K562 (cell line): ENCODE data around the gene BEST2. TPM values are rescaled to one million over a fixed set of nuclear protein-coding genes. Genes with fewer than 3 reads are reported as not detected.

ENCODE experiments used
- BRCA1 ChIP-seq, 2 experiments: fragments of 450-650 bp in 1 of 2; sonication (generic) in 1 of 2; formaldehyde crosslinking in 1 of 2; IDR thresholded peaks; 2 replicates each; pipeline versions ENCODE4 v1.5.0 to v1.6.1; 2017 to 2020; ENCODE audit warnings: mild to moderate bottlenecking in 1 of 2, missing genetic modification reagents in 1 of 2
- ETV6 ChIP-seq, 3 experiments: fragments of 150-350 bp in 1 of 3; sonication (generic) in 1 of 3; formaldehyde crosslinking in 1 of 3; IDR thresholded peaks; 2 replicates each; pipeline versions ENCODE4 v1.6.1 to v1.8.0; 2014 to 2022; ENCODE audit warnings: borderline replicate concordance in 2 of 3, low read depth in 2 of 3, antibody characterized with exemption in 1 of 3, low read length in 1 of 3, mild to moderate bottlenecking in 1 of 3, missing genetic modification reagents in 1 of 3
- KDM5B ChIP-seq: fragments of 200-600 bp; sonication (generic); IDR thresholded peaks from 2 replicates; pipeline ENCODE4 v1.6.1; 2012; ENCODE audit warnings: low read depth, mild to moderate bottlenecking, moderate library complexity, low read length, control low read depth, inconsistent platforms; ENCODE audit not compliant: insufficient replicate concordance
- NR2C1 ChIP-seq, 2 experiments: fragments of 450-650 bp; IDR thresholded peaks; 2 replicates each; pipeline ENCODE4 v1.6.1; 2017; ENCODE audit warnings: mild to moderate bottlenecking in 2 of 2, antibody characterized with exemption in 1 of 2, inconsistent platforms in 1 of 2, missing compliant biosample characterization in 1 of 2, missing genetic modification characterization in 1 of 2
- SMARCA4 ChIP-seq: fragments of 450-650 bp; IDR thresholded peaks from 2 replicates; pipeline ENCODE4 v1.6.1; 2016
- SRSF3 ChIP-seq: fragments of 200-400 bp; formaldehyde crosslinking; IDR thresholded peaks from 2 replicates; pipeline ENCODE4 v1.6.1; 2016; ENCODE audit warnings: mild to moderate bottlenecking, low read length, moderate library complexity; ENCODE audit not compliant: insufficient read depth
- ZBTB1 ChIP-seq: sonication (generic); formaldehyde crosslinking; IDR thresholded peaks from 2 replicates; pipeline ENCODE4 v1.8.1; 2023; ENCODE audit warnings: missing genetic modification reagents, low read depth, mild to moderate bottlenecking, borderline replicate concordance
- ZFP1 ChIP-seq: fragments of 450-650 bp; formaldehyde crosslinking; IDR thresholded peaks from 2 replicates; pipeline ENCODE4 v1.4.0; 2020; ENCODE audit warnings: mild to moderate bottlenecking, mixed read lengths
- ZNF780A ChIP-seq: fragments of 250-450 bp; sonication (Bioruptor Pico); IDR thresholded peaks from 2 replicates; pipeline ENCODE4 v1.5.0; 2021; ENCODE audit warnings: mild to moderate bottlenecking
- polyA plus RNA-seq, 8 experiments: library from polyadenylated mRNA; depleted of rRNA in 4 of 8; stranded (reverse) in 5 of 8; unstranded in 3 of 8; fragments of >200 nt; fragmentation: Nextera tagmentation in 2 of 8; fragmentation: Illumina TruSeq in 1 of 8; extraction: Ambion mirVana in 2 of 8; extraction: Trizol in 1 of 8; gene quantifications; 2 replicates each; pipeline versions ENCODE4 v1.2.1 to v1.2.3, GENCODE V29; 2011 to 2014; ENCODE audit warnings: inconsistent platforms in 1 of 8, missing spikeins in 1 of 8
- total RNA-seq, 7 experiments: library from RNA; depleted of rRNA in 6 of 7; stranded (reverse); fragments of >200 nt in 6 of 7; fragmentation: Illumina TruSeq in 2 of 7; extraction: Trizol in 2 of 7; gene quantifications; 2 replicates each; pipeline versions ENCODE4 v1.2.1 to v1.2.3, GENCODE V29; 2011 to 2021; ENCODE audit warnings: low replicate concordance in 1 of 7
- TF ChIP-seq, protein P1 (sequence below): fragments of 450-650 bp; IDR thresholded peaks from 2 replicates; pipeline ENCODE4 v1.6.1; 2017; ENCODE audit warnings: antibody characterized with exemption, mild to moderate bottlenecking
- TF ChIP-seq, protein P2 (sequence below): IDR thresholded peaks from 2 replicates; pipeline ENCODE4 v1.6.1; 2011; ENCODE audit not compliant: insufficient read length; ENCODE audit errors: extremely low read depth
- TF ChIP-seq, protein P3 (sequence below), 2 experiments: fragments of 450-650 bp in 1 of 2; sonication (generic) in 1 of 2; formaldehyde crosslinking; conservative IDR thresholded peaks; 2 replicates each; pipeline versions ENCODE4 v1.4.0 to v1.8.1; 2020 to 2022; ENCODE audit warnings: mild to moderate bottlenecking in 1 of 2, missing genetic modification reagents in 1 of 2
- TF ChIP-seq, protein P4 (sequence below): fragments of 450-650 bp; conservative IDR thresholded peaks from 2 replicates; pipeline ENCODE4 v1.6.1; 2016; ENCODE audit warnings: missing genetic modification characterization, low read depth, mild to moderate bottlenecking, missing compliant biosample characterization, moderate library complexity
- TF ChIP-seq, protein P5 (sequence below): fragments of 450-650 bp; IDR thresholded peaks from 2 replicates; pipeline ENCODE4 v1.7.1; 2018; ENCODE audit warnings: mild to moderate bottlenecking, low read depth; ENCODE audit not compliant: partially characterized antibody

BEST2 gene
- total and polyA plus RNA-seq, 9 of the 15 experiments (the other 6 are each of a cell fraction or from before 2014, with no cell fraction given) = not detected

DNA sequence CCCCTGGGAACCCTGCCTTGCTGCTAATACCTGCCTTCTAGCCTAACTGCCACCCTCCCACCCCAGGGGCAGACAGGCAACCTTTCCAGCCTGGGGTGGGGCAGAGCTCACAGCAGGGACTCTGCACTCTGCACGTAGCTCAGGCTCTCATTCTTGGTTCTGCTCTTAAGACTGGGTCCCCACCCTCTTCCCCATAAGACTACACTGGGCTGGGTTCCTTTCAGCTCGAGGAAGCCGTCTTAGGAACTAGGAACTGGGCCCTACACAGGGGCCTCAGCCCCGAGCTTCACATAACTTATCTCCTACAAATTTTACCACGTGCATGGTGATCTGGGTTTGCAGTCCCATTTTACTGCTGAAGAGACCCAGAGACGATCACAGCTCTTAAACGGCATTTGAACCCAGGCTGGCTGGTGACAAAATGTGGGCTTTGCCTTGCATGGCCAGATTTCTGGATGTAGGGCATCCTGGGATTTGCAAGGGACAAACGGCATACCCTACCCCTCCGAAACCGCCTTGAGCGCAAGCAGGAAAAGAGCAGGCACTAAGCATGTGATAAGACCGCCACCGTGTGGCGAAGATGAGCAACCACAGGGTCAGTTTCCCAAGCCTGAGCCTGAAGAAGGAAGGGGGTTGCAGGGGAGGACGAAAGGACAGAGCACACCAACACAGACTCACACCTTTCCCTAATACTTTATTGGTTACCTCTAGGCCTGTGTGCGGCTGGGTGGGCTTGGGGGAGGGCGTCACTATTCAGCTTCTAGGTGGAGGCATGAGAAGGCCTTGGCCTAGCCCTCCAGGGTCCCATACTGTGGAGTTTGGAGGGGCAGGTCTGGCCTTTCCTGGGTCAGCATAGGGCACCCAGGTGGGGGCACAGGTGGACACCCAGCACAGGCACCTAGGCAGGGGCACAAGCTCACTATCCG lies 44.8 kb downstream of the BEST2 start (continued):
- TF ChIP-seq, protein P1, sequence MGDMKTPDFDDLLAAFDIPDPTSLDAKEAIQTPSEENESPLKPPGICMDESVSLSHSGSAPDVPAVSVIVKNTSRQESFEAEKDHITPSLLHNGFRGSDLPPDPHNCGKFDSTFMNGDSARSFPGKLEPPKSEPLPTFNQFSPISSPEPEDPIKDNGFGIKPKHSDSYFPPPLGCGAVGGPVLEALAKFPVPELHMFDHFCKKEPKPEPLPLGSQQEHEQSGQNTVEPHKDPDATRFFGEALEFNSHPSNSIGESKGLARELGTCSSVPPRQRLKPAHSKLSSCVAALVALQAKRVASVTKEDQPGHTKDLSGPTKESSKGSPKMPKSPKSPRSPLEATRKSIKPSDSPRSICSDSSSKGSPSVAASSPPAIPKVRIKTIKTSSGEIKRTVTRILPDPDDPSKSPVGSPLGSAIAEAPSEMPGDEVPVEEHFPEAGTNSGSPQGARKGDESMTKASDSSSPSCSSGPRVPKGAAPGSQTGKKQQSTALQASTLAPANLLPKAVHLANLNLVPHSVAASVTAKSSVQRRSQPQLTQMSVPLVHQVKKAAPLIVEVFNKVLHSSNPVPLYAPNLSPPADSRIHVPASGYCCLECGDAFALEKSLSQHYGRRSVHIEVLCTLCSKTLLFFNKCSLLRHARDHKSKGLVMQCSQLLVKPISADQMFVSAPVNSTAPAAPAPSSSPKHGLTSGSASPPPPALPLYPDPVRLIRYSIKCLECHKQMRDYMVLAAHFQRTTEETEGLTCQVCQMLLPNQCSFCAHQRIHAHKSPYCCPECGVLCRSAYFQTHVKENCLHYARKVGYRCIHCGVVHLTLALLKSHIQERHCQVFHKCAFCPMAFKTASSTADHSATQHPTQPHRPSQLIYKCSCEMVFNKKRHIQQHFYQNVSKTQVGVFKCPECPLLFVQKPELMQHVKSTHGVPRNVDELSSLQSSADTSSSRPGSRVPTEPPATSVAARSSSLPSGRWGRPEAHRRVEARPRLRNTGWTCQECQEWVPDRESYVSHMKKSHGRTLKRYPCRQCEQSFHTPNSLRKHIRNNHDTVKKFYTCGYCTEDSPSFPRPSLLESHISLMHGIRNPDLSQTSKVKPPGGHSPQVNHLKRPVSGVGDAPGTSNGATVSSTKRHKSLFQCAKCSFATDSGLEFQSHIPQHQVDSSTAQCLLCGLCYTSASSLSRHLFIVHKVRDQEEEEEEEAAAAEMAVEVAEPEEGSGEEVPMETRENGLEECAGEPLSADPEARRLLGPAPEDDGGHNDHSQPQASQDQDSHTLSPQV = peak; percentile 78
- TF ChIP-seq, protein P2, sequence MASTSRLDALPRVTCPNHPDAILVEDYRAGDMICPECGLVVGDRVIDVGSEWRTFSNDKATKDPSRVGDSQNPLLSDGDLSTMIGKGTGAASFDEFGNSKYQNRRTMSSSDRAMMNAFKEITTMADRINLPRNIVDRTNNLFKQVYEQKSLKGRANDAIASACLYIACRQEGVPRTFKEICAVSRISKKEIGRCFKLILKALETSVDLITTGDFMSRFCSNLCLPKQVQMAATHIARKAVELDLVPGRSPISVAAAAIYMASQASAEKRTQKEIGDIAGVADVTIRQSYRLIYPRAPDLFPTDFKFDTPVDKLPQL = no peak
- TF ChIP-seq, protein P3, sequence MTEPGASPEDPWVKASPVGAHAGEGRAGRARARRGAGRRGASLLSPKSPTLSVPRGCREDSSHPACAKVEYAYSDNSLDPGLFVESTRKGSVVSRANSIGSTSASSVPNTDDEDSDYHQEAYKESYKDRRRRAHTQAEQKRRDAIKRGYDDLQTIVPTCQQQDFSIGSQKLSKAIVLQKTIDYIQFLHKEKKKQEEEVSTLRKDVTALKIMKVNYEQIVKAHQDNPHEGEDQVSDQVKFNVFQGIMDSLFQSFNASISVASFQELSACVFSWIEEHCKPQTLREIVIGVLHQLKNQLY (CRISPR knock-in tag; conservative IDR thresholded peaks at IDR 0.05) = no peak
- TF ChIP-seq ZBTB1 (CRISPR knock-in tag) = no peak
- no peak for TF ChIP-seq ZNF780A
- TF ChIP-seq ZFP1 (CRISPR knock-in tag) = no peak
- TF ChIP-seq BRCA1 (IDR thresholded peaks at IDR 0.05) = no peak
- TF ChIP-seq BRCA1 (CRISPR knock-in tag; IDR thresholded peaks at IDR 0.05) = no peak
- TF ChIP-seq SMARCA4 = no peak
- no peak for TF ChIP-seq SRSF3
- no peak for TF ChIP-seq KDM5B
- TF ChIP-seq NR2C1 (IDR thresholded peaks at IDR 0.05) = no peak; the same call in 1 of the 2 replicates
- peak; percentile 44; the same call in 1 of the 2 replicates for TF ChIP-seq NR2C1 (tag; IDR thresholded peaks at IDR 0.05)
- no peak for TF ChIP-seq ETV6 (IDR thresholded peaks at IDR 0.05; ENCODE audit: borderline replicate concordance in 1 of 2, low read depth in 2 of 2, low read length in 1 of 2)
- no peak for TF ChIP-seq ETV6 (CRISPR knock-in tag; IDR thresholded peaks at IDR 0.05; ENCODE audit: borderline replicate concordance)
- TF ChIP-seq, protein P4, sequence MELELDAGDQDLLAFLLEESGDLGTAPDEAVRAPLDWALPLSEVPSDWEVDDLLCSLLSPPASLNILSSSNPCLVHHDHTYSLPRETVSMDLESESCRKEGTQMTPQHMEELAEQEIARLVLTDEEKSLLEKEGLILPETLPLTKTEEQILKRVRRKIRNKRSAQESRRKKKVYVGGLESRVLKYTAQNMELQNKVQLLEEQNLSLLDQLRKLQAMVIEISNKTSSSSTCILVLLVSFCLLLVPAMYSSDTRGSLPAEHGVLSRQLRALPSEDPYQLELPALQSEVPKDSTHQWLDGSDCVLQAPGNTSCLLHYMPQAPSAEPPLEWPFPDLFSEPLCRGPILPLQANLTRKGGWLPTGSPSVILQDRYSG = no peak
- TF ChIP-seq, protein P5, sequence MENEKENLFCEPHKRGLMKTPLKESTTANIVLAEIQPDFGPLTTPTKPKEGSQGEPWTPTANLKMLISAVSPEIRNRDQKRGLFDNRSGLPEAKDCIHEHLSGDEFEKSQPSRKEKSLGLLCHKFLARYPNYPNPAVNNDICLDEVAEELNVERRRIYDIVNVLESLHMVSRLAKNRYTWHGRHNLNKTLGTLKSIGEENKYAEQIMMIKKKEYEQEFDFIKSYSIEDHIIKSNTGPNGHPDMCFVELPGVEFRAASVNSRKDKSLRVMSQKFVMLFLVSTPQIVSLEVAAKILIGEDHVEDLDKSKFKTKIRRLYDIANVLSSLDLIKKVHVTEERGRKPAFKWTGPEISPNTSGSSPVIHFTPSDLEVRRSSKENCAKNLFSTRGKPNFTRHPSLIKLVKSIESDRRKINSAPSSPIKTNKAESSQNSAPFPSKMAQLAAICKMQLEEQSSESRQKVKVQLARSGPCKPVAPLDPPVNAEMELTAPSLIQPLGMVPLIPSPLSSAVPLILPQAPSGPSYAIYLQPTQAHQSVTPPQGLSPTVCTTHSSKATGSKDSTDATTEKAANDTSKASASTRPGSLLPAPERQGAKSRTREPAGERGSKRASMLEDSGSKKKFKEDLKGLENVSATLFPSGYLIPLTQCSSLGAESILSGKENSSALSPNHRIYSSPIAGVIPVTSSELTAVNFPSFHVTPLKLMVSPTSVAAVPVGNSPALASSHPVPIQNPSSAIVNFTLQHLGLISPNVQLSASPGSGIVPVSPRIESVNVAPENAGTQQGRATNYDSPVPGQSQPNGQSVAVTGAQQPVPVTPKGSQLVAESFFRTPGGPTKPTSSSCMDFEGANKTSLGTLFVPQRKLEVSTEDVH = peak; percentile 67
